ENCODE results near the gene ADCY2. TPM values are rescaled to one million over a fixed set of nuclear protein-coding genes. Genes with fewer than 3 reads are reported as not detected.

Gene ADCY2
- total and polyA plus RNA-seq, 8 donors: 0.29 to 7.5 (median 1.1) TPM

- Histone ChIP-seq H3K9me3 (no peaks in the 10 kb centered on the region), H3K4me1 (no peaks in the 10 kb centered on the region), H3K27ac (no peak overlapping the region), H3K27me3 (no peaks in the 10 kb centered on the region), H3K36me3 (peaks cover 0 to 3% (median 0%) of the 10 kb centered on the region in 4 donors), H3K4me3 (no peak overlapping the region)
- WGBS, 5 donors: 59 to 69% (median 63%) methylated on average over 10 of the region's 10 CpGs
- intact Hi-C loops (cut with DNase I; ENCODE audit: low total_unique reads): no loop called here
- TF ChIP-seq EP300 (IDR thresholded peaks at IDR 0.05): no peak
- peak in 1 of 2 donors; percentile 67 for DNase-seq
Observed at GRCh38 chr5:7828269-7828668, 432.3 kb downstream of the ADCY2 start.

- H3K9me3 ChIP-seq: no peaks in the 10 kb centered on the region
- no peaks in the 10 kb centered on the region for H3K36me3 ChIP-seq
- no peaks in the 10 kb centered on the region for H3K4me1 ChIP-seq
- WGBS, 5 donors: 80 to 91% (median 86%) methylated on average over 4 of the region's 4 CpGs
- H3K27ac ChIP-seq: no peak overlapping the region
- no peak overlapping the region for H3K4me3 ChIP-seq
- DNase-seq: no peak
- no peaks in the 10 kb centered on the region for H3K27me3 ChIP-seq
- TF ChIP-seq EP300 (IDR thresholded peaks at IDR 0.05) (no peak), POLR2A (IDR thresholded peaks at IDR 0.05) (no peak), POLR2AphosphoS5 (IDR thresholded peaks at IDR 0.05) (no peak), CTCF (IDR thresholded peaks at IDR 0.05) (no peak)
- intact Hi-C loops (cut with DNase I; ENCODE audit: low total_unique reads): no loop called here
Observed at GRCh38 chr5:7834982-7835381, 439.0 kb downstream of the ADCY2 start.

GRCh38 chr5:7837403-7837802 lies 441.5 kb downstream of the ADCY2 start:
- intact Hi-C loops (cut with DNase I; ENCODE audit: low total_unique reads): no loop called here
- H3K4me3 ChIP-seq: no peak overlapping the region
- no peaks in the 10 kb centered on the region for H3K9me3 ChIP-seq
- 48 to 73% (median 58%) methylated on average over 3 of the region's 3 CpGs for WGBS, 5 donors
- no peak for DNase-seq
- no peaks in the 10 kb centered on the region for H3K27me3 ChIP-seq
- no peaks in the 10 kb centered on the region for H3K36me3 ChIP-seq
- TF ChIP-seq CTCF (IDR thresholded peaks at IDR 0.05) (no peak), POLR2AphosphoS5 (IDR thresholded peaks at IDR 0.05) (no peak), POLR2A (IDR thresholded peaks at IDR 0.05) (no peak), EP300 (IDR thresholded peaks at IDR 0.05) (no peak)
- H3K27ac ChIP-seq: no peak overlapping the region
- H3K4me1 ChIP-seq: no peaks in the 10 kb centered on the region

GRCh38 chr5:7842531-7842930 lies 446.6 kb downstream of the ADCY2 start:
- no peaks in the 10 kb centered on the region for H3K9me3 ChIP-seq
- peaks cover 0 to 6% (median 0%) of the 10 kb centered on the region in 3 donors for H3K27me3 ChIP-seq
- TF ChIP-seq CTCF (IDR thresholded peaks at IDR 0.05): no peak
- TF ChIP-seq POLR2AphosphoS5 (IDR thresholded peaks at IDR 0.05): no peak
- no peak for TF ChIP-seq POLR2A (IDR thresholded peaks at IDR 0.05)
- no peak for TF ChIP-seq EP300 (IDR thresholded peaks at IDR 0.05)
- 57 to 74% (median 67%) methylated on average over 2 of the region's 2 CpGs for WGBS, 5 donors
- DNase-seq: no peak
- no peaks in the 10 kb centered on the region for H3K36me3 ChIP-seq
- no peaks in the 10 kb centered on the region for H3K4me1 ChIP-seq
- H3K4me3 ChIP-seq: no peak overlapping the region
- H3K27ac ChIP-seq: no peak overlapping the region
- intact Hi-C loops (cut with DNase I; ENCODE audit: low total_unique reads): no loop called here

- DNase-seq: no peak
- Histone ChIP-seq H3K27me3 (peaks cover 0 to 27% (median 7%) of the 10 kb centered on the region in 3 donors), H3K4me3 (no peak overlapping the region), H3K27ac (no peak overlapping the region), H3K36me3 (no peaks in the 10 kb centered on the region), H3K9me3 (no peaks in the 10 kb centered on the region), H3K4me1 (peaks cover 4 to 7% (median 6%) of the 10 kb centered on the region in 4 donors)
- TF ChIP-seq POLR2A (IDR thresholded peaks at IDR 0.05) (no peak), EP300 (IDR thresholded peaks at IDR 0.05) (no peak), POLR2AphosphoS5 (IDR thresholded peaks at IDR 0.05) (no peak), CTCF (IDR thresholded peaks at IDR 0.05) (no peak)
- intact Hi-C loops (cut with DNase I; ENCODE audit: low total_unique reads): no loop called here
Observed at GRCh38 chr5:7844901-7845300, 449.0 kb downstream of the ADCY2 start.

All from stomach (tissue), 9 donors.